Astrocyte (in vitro differentiated cells and primary cell): ENCODE results near the gene FEV.

ENCODE experiments used
- CTCF ChIP-seq: IDR thresholded peaks from 2 replicates; pipeline ENCODE4 v1.5.1; 2011; ENCODE audit warnings: low read depth, mild to moderate bottlenecking, inconsistent platforms, low read length, moderate library complexity; ENCODE audit not compliant: insufficient read depth
- EZH2 ChIP-seq: IDR thresholded peaks from 2 replicates; pipeline ENCODE4 v1.6.1; 2012; ENCODE audit warnings: mild to moderate bottlenecking, low read length, inconsistent platforms; ENCODE audit not compliant: insufficient read depth

GRCh38 chr2:218999021-218999880, 14.3 kb upstream of the FEV start:
- no peak for TF ChIP-seq CTCF
- no peak for TF ChIP-seq EZH2
